Measurements from ENCODE around the gene AJAP1. TPM values are rescaled to one million over a fixed set of nuclear protein-coding genes. Genes with fewer than 3 reads are reported as not detected.

AJAP1 gene
- total RNA-seq, 4 donors from 2014 or later, result 0.12 to 0.81 (median 0.32) TPM

DNA sequence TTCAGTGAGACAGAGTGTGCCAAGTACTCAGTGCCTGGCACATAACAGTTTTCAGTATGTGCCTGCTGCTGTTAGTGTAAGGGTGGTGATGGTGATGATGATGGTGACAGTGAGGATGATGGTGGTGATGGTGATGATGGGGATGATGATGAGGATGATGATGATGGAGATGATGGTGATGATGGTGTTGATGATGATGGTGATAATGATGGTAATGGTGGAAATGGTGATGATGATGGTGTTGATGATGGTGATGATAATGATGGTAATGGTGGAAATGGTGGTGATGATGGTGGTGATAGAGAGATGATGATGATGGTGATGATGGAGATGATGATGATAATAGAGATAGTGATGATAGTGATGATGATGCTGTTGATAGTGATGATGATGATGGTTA lies 62.0 kb downstream of the AJAP1 start:
- Histone ChIP-seq H3K4me1 (peaks cover 0 to 4% (median 0%) of the 10 kb centered on the region in 3 donors), H3K9me3 (peaks cover 0 to 14% (median 0%) of the 10 kb centered on the region in 3 donors), H3K27me3 (peaks cover 55% of the 10 kb centered on the region), H3K27ac (no peak overlapping the region), H3K36me3 (no peaks in the 10 kb centered on the region), H3K4me3 (no peak overlapping the region)
- no peak for ATAC-seq
- TF ChIP-seq EP300 (IDR thresholded peaks at IDR 0.05) (no peak), POLR2A (IDR thresholded peaks at IDR 0.05) (no peak), POLR2AphosphoS5 (IDR thresholded peaks at IDR 0.05) (no peak)
- TF ChIP-seq, protein P1, sequence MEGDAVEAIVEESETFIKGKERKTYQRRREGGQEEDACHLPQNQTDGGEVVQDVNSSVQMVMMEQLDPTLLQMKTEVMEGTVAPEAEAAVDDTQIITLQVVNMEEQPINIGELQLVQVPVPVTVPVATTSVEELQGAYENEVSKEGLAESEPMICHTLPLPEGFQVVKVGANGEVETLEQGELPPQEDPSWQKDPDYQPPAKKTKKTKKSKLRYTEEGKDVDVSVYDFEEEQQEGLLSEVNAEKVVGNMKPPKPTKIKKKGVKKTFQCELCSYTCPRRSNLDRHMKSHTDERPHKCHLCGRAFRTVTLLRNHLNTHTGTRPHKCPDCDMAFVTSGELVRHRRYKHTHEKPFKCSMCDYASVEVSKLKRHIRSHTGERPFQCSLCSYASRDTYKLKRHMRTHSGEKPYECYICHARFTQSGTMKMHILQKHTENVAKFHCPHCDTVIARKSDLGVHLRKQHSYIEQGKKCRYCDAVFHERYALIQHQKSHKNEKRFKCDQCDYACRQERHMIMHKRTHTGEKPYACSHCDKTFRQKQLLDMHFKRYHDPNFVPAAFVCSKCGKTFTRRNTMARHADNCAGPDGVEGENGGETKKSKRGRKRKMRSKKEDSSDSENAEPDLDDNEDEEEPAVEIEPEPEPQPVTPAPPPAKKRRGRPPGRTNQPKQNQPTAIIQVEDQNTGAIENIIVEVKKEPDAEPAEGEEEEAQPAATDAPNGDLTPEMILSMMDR (IDR thresholded peaks at IDR 0.05), result no peak

- ATAC-seq, result no peak
- Histone ChIP-seq H3K36me3 (no peaks in the 10 kb centered on the region), H3K27ac (no peak overlapping the region), H3K4me1 (no peaks in the 10 kb centered on the region), H3K27me3 (peaks cover 47% of the 10 kb centered on the region), H3K9me3 (peaks cover 0 to 14% (median 0%) of the 10 kb centered on the region in 3 donors), H3K4me3 (no peak overlapping the region)
- TF ChIP-seq, protein P1 (IDR thresholded peaks at IDR 0.05), result no peak
- TF ChIP-seq POLR2A (IDR thresholded peaks at IDR 0.05) (no peak), EP300 (IDR thresholded peaks at IDR 0.05) (no peak), POLR2AphosphoS5 (IDR thresholded peaks at IDR 0.05) (no peak)
- 64 to 78% methylated on average over 4 to 5 of the region's 5 CpGs for WGBS, 2 donors (ENCODE audit: low coverage in 1 of 2)
Measured at GRCh38 chr1:4718071-4718470, 63.7 kb downstream of the AJAP1 start.

GRCh38 chr1:4723106-4723505 lies 68.7 kb downstream of the AJAP1 start:
- H3K27ac ChIP-seq, result no peak overlapping the region
- H3K36me3 ChIP-seq, result no peaks in the 10 kb centered on the region
- ATAC-seq, result no peak
- H3K4me1 ChIP-seq, result no peaks in the 10 kb centered on the region
- no peak for TF ChIP-seq EP300 (IDR thresholded peaks at IDR 0.05)
- no peak for TF ChIP-seq POLR2AphosphoS5 (IDR thresholded peaks at IDR 0.05)
- TF ChIP-seq, protein P1 (IDR thresholded peaks at IDR 0.05), result no peak
- no peak for TF ChIP-seq POLR2A (IDR thresholded peaks at IDR 0.05)
- 69 to 70% methylated on average over 2 to 3 of the region's 10 CpGs for WGBS, 2 donors (ENCODE audit: low coverage in 1 of 2)
- H3K27me3 ChIP-seq, result peaks cover 48% of the 10 kb centered on the region
- H3K4me3 ChIP-seq, result no peak overlapping the region
- H3K9me3 ChIP-seq, result no peaks in the 10 kb centered on the region

DNA sequence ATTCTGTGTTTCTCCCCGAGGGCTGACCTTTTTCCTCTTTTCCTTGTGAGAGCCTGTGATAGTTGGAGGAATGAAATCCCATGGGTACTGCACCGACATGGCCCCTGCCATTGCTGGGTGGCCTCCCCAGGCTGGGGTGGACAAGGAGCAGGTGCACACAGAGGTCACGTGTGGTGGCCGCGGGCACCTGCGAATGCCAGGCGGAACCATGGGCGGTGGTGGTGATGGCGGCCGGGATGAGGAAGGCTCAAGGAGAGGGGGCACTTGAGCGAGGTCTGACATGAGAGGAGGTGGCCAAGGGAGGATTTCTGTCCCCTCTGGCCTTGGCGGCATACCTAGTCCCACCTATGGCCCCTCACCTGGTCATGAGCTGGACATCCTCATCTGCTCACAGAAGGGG lies 69.6 kb downstream of the AJAP1 start:
- no peak for ATAC-seq
- H3K9me3 ChIP-seq, result no peaks in the 10 kb centered on the region
- H3K27ac ChIP-seq, result no peak overlapping the region
- H3K27me3 ChIP-seq, result peaks cover 48% of the 10 kb centered on the region
- 67 to 94% methylated on average over 1 to 10 of the region's 12 CpGs for WGBS, 2 donors (ENCODE audit: low coverage in 1 of 2)
- H3K4me1 ChIP-seq, result no peaks in the 10 kb centered on the region
- no peak overlapping the region for H3K4me3 ChIP-seq
- no peaks in the 10 kb centered on the region for H3K36me3 ChIP-seq
- TF ChIP-seq EP300 (IDR thresholded peaks at IDR 0.05) (no peak), POLR2AphosphoS5 (IDR thresholded peaks at IDR 0.05) (no peak), POLR2A (IDR thresholded peaks at IDR 0.05) (no peak)
- TF ChIP-seq, protein P1 (IDR thresholded peaks at IDR 0.05), result no peak

GRCh38 chr1:4724695-4725250 lies 70.4 kb downstream of the AJAP1 start:
- Histone ChIP-seq H3K9me3 (no peaks in the 10 kb centered on the region), H3K4me1 (no peaks in the 10 kb centered on the region), H3K4me3 (no peak overlapping the region), H3K27ac (no peak overlapping the region), H3K27me3 (peaks cover 43% of the 10 kb centered on the region), H3K36me3 (no peaks in the 10 kb centered on the region)
- WGBS, 2 donors (ENCODE audit: low coverage in 1 of 2), result 100% methylated on average over 1 of the region's 8 CpGs; no CpG with 5 or more reads in 1 of the 2 donors
- no peak for ATAC-seq
- TF ChIP-seq EP300 (IDR thresholded peaks at IDR 0.05), result no peak
